Immature natural killer cell (primary cell): ENCODE results near the gene FBXL19. TPM values are rescaled to one million over a fixed set of nuclear protein-coding genes. Genes with fewer than 3 reads are reported as not detected.
A peak's percentile ranks its signal among the peaks of the same experiment; 100 is the strongest.
"Not testable (repeated sequence)": the region's sequence is repeated elsewhere in the genome, so short reads cannot be mapped to it uniquely, and the experiment has no call there.

Source experiments
- DNase-seq, 3 donors: peaks; one replicate each; pipeline ENCODE4 v3.0.0; 2022; ENCODE audit warnings: mixed read lengths in 1 of 3
- H3K27ac Mint-ChIP-seq, 6 donors: one replicate each; pipeline ENCODE4 v1.8.0; 2020; ENCODE audit warnings: mixed read lengths in 6 of 6, mild to moderate bottlenecking in 5 of 6, inconsistent platforms in 4 of 6, moderate library complexity in 3 of 6
- H3K27me3 Mint-ChIP-seq, 3 donors: one replicate each; pipeline ENCODE4 v1.8.0; 2020 to 2021; ENCODE audit warnings: low read depth in 3 of 3, mild to moderate bottlenecking in 3 of 3, mixed read lengths in 3 of 3, moderate library complexity in 3 of 3, inconsistent platforms in 1 of 3
- H3K36me3 Mint-ChIP-seq, 3 donors: one replicate each; pipeline ENCODE4 v1.8.0; 2020; ENCODE audit warnings: mixed read lengths in 3 of 3, inconsistent platforms in 2 of 3, mild to moderate bottlenecking in 2 of 3
- H3K4me1 Mint-ChIP-seq, 2 donors: one replicate each; pipeline ENCODE4 v1.8.0; 2020; ENCODE audit warnings: inconsistent platforms in 2 of 2, mild to moderate bottlenecking in 2 of 2, mixed read lengths in 2 of 2, moderate library complexity in 1 of 2
- H3K4me3 Mint-ChIP-seq, 5 donors: one replicate each; pipeline ENCODE4 v1.8.0; 2020; ENCODE audit warnings: mild to moderate bottlenecking in 5 of 5, mixed read lengths in 5 of 5, inconsistent platforms in 3 of 5, moderate library complexity in 3 of 5
- H3K9me3 Mint-ChIP-seq, 6 donors: one replicate each; pipeline ENCODE4 v1.8.0; 2020; ENCODE audit warnings: mild to moderate bottlenecking in 6 of 6, mixed read lengths in 6 of 6, inconsistent platforms in 4 of 6, moderate library complexity in 3 of 6
- polyA plus RNA-seq, 3 donors: library from polyadenylated mRNA; unstranded; fragments of 300-500 nt; fragmentation: Illumina TruSeq; gene quantifications; one replicate each; pipeline ENCODE4 v1.2.3, GENCODE V29; 2021

Gene FBXL19
- polyA plus RNA-seq, 3 donors from 2014 or later, result 0.18 to 1.1 (median 0.22) TPM

DNA sequence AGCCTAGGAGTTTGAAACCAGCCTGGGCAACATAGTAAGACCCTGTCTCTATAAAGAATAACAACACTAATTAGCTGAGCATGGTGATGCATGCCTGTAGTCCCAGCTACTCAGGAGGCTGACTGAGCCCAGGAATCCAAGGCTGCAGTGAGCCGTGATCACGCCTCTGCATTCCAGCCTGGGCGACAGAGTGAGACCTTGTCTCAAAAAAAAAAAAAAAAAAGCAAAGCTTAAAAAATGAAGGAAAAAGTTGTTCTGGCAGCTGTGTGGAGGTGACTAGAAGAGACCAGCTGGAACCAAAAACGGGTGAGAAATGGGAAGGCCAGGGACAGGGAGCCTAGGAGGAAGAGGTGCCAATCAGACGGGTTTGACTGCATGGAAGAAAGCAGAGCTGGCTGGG lies 33.7 kb upstream of the FBXL19 start:
- no peaks in the 10 kb centered on the region for H3K9me3 Mint-ChIP-seq
- no peak overlapping the region for H3K27ac Mint-ChIP-seq
- no peak for DNase-seq
- H3K27me3 Mint-ChIP-seq, result peaks cover 0 to 4% (median 3%) of the 10 kb centered on the region in 3 donors
- peaks cover 11 to 18% (median 14%) of the 10 kb centered on the region in 3 donors for H3K36me3 Mint-ChIP-seq
- peaks cover 27 to 28% of the 10 kb centered on the region in 2 donors for H3K4me1 Mint-ChIP-seq
- H3K4me3 Mint-ChIP-seq, result peak overlapping the region in 1 of 5 donors; percentile 21

DNA sequence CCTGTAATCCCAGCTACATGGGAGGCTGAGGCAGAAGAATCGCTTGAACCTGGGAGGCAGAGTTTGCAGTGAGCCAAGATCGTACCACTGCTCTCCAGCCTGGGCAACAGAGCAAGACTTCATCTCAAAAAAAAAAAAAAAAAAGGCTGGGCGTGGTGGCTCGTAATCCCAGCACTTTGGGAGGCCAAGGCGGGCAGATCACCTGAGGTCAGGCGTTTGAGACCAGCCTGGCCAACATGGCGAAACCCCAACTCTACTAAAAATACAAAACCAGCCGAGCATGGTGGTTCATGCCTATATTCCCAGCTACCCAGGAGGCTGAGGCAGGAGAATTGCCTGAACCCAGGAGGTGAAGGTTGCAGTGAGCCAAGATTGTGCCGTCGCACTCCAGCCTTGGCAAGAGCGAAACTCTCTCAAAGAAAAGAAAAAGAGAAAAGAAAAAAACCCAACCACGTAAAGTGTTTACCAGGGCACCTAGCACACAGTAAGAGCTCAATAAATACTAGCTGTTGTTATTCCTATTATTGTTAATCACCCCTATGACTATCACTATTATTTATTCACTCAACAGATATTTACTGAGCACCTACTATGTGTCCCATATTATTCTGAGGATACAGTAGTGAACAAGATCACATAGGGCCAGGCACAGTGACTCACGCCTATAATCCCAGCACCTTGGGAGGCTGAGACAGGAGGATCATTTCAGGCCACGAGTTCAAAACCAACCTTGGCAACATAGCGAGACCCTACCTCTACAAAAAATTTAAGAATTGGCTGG lies 32.1 kb upstream of the FBXL19 start:
- H3K9me3 Mint-ChIP-seq, H3K27me3 Mint-ChIP-seq, DNase-seq: not testable (repeated sequence)
- Mint-ChIP-seq H3K4me1 (peaks cover 34 to 38% of the 10 kb centered on the region in 2 donors), H3K4me3 (peak overlapping the region; percentile 24 to 53 (median 33)), H3K36me3 (peaks cover 7 to 14% (median 9%) of the 10 kb centered on the region in 3 donors), H3K27ac (peak overlapping the region in 1 of 6 donors; percentile 51)

- DNase-seq, result no peak
- H3K9me3 Mint-ChIP-seq, result no peaks in the 10 kb centered on the region
- peaks cover 43 to 46% of the 10 kb centered on the region in 2 donors for H3K4me1 Mint-ChIP-seq
- peak overlapping the region; percentile 80 to 90 (median 88) for H3K27ac Mint-ChIP-seq
- peak overlapping the region; percentile 85 to 93 (median 87) for H3K4me3 Mint-ChIP-seq
- H3K27me3 Mint-ChIP-seq, result peaks cover 0 to 8% (median 7%) of the 10 kb centered on the region in 3 donors
- H3K36me3 Mint-ChIP-seq, result peaks cover 4 to 11% (median 9%) of the 10 kb centered on the region in 3 donors
Measured at GRCh38 chr16:30892670-30893416, 30.5 kb upstream of the FBXL19 start.

DNA sequence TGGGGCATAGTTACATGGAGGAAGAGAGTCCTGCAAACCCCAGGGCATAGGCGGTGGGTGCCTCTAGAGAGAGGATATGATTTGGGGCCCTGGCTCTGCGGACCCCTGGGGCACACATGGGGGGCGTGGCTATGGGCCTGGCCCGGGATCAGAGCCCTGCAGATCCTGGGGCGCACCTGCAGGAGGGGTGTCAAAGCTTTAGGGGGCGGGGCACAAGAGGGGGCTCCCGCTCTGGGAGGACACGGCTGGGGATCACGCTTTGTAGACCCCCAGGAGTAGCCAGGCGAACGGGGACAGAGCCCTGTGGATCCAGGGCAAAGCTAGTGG lies 30.0 kb upstream of the FBXL19 start:
- peaks cover 43 to 46% of the 10 kb centered on the region in 2 donors for H3K4me1 Mint-ChIP-seq
- H3K27me3 Mint-ChIP-seq, result peaks cover 0 to 8% (median 7%) of the 10 kb centered on the region in 3 donors
- H3K9me3 Mint-ChIP-seq, result no peaks in the 10 kb centered on the region

DNA sequence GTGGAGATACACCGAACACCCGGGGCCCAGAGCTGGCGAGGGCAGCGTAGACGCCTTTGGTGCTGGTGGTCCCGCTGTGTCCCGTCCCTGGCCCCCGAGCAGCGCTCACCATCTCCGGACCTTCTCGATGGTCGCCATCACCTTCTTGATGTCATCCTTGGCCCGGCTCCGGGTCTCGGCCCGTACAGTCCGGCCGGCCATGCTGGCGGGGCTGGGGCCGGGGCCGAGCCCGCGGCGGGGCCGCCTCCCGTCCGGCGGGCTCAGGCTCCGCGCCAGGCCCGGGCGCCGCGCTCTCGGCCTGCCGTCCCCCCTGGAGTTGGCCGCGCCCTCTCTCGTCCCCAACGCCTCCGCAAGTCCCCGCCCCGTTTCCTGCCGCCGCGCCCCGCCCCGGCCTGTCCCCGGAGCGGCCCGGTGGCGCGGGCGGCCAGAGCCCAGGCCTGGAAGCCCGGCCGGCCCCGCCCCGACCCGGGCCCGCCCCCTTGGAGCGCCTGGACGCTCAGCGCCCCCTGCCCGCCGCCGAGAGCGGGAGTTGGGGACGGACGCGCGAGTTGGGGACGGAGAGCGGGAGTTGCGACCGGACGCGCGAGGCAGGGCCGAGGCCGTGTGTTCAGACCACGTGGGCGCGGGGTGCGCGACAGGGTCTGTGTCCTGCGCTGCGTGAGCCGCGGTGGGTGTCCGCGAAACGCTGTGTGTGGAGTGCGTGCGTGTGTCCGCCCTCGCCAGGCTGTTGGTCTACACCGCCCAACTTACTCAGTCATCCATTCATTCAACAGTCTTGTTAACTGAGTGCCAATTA lies 29.4 kb upstream of the FBXL19 start, which contains the start of gene BCL7C:
BCL7C (minus strand) TSS at position 334 of the 796 bp plus-strand sequence; CDS start at position 201, 133 bp downstream.
- peak; percentile 81 to 83 (median 82) for DNase-seq
- Mint-ChIP-seq H3K36me3 (peaks cover 4 to 6% (median 4%) of the 10 kb centered on the region in 3 donors), H3K4me3 (peak within 1 kb of the TSS; percentile 86 to 93 (median 87)), H3K27me3 (peaks cover 0 to 8% (median 7%) of the 10 kb centered on the region in 3 donors), H3K9me3 (no peaks in the 10 kb centered on the region), H3K27ac (peak within 1 kb of the TSS; percentile 85 to 93 (median 91)), H3K4me1 (peaks cover 43 to 46% of the 10 kb centered on the region in 2 donors)

More for the DNA sequence above, 30.0 kb upstream of the FBXL19 start:
- peak in 1 of 3 donors; percentile 13 for DNase-seq
- peak overlapping the region; percentile 85 to 93 (median 87) for H3K4me3 Mint-ChIP-seq
- H3K27ac Mint-ChIP-seq, result peak overlapping the region; percentile 80 to 90 (median 88)
- peaks cover 4 to 11% (median 9%) of the 10 kb centered on the region in 3 donors for H3K36me3 Mint-ChIP-seq

DNA sequence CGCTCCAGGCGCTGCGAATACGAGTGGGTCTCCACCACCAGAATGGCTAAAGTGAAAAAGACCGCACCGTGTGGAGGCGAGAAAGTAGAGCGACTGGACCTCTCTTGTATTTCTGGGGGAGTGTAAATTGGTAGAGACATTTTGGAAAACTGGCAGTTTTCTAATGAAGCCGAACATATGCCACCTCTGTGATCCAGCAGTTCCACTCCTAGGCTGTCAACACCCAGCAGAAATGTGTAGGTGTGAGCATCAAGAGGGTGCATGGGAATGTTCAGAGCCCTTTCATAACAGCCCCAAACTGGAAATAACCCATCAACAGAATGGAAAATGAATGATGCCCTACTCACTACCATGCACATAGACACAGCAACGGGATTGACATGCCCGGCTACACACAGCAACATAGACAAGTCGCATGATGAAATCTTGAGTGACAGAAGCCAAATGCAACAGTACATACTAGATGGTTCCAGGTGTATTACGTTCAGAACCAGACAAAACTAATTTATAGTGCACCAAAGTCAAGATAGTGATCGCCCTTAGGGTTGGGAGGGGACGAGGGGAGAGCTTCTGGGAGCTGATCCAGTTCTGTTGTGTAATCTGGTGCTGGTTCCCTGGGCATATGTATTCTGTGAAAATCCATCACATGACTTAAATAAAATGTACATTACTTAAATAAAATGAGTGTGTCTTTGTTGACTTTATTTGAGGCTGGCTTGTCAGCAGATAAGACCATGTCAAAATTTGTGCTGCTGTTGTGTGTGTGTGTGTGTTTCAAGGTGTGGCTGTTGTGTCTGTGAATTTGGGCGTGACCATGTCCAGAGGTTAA lies 28.6 kb upstream of the FBXL19 start:
- DNase-seq, result no peak
- H3K9me3 Mint-ChIP-seq, result no peaks in the 10 kb centered on the region
- peaks cover 2% of the 10 kb centered on the region in 3 donors for H3K36me3 Mint-ChIP-seq
- peak overlapping the region; percentile 84 to 93 (median 91) for H3K27ac Mint-ChIP-seq
- peak overlapping the region; percentile 81 to 88 (median 86) for H3K4me3 Mint-ChIP-seq
- peaks cover 0 to 8% (median 7%) of the 10 kb centered on the region in 3 donors for H3K27me3 Mint-ChIP-seq
- peaks cover 43 to 46% of the 10 kb centered on the region in 2 donors for H3K4me1 Mint-ChIP-seq

DNA sequence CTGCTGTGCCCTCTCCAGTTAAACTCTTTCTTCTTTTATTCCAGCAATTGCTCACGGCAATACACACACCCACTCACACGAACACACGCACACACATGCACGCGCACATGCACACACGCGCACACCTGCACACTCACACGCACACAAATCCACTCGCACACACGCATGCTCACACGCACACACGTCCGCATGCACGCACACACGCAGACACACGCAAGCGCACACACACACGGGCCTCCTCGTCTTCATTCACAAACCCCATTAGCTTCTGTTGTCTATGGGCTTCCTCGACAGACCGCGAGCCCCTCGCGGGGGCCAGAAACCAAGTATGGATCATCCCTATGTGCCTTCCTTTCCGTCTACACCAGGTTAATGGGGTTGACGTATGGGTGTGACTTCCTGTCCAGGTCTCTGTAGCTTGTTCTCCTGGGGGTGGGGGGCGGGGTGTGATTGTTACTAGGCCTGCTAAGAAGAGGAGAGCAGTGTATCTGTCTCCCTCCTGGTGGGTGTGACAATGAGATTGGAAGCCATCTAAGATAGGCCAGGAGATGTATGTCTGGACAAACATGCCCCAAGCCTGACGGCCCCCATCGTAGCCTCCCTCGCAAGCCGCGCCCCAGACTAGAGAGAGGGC lies 27.6 kb upstream of the FBXL19 start:
- Mint-ChIP-seq H3K27me3 (peaks cover 0 to 8% (median 7%) of the 10 kb centered on the region in 3 donors), H3K4me1 (peaks cover 45 to 48% of the 10 kb centered on the region in 2 donors)
- peak in 1 of 3 donors; percentile 15 for DNase-seq

DNA sequence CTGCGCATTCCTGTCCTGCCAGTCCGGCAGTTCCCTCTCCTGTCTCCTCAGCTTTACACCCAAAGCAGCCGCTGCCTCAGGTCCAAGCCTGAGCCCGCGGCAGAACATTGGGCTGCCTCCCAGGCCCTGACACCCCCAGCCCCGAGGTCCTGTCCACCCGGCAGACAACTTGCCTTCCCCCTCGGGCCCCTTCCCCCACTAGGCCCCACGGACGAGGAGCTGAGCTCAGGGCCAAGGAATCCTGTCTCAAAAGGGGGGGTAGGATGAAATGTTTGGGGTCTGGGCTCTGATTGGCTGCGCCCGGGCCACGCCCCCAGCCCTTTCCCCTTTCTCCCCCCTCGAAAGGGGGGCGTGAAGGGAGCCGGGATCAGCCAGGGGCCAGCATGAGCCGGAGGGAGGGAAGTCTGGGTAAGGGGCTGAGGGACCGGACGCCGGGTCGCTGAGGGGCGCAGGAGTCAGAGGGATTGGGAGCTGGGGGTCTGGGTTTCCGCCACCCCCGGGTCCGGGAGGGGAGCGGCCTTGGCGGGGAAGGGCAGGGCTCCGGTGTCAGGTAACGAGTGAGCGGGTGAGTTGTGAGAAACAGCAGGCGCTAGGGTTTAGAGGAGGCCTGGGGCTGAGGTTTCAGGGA lies 27.0 kb upstream of the FBXL19 start, which contains the start of gene CTF1:
CTF1 (plus strand) TSS at position 354 of the 628 bp plus-strand sequence; CDS start at position 384, 30 bp downstream.
- DNase-seq, result no peak
- Mint-ChIP-seq H3K4me3 (peak within 1 kb of the TSS; percentile 68 to 86 (median 71)), H3K4me1 (peaks cover 52 to 54% of the 10 kb centered on the region in 2 donors), H3K27me3 (peaks cover 0 to 8% (median 8%) of the 10 kb centered on the region in 3 donors), H3K36me3 (no peaks in the 10 kb centered on the region), H3K27ac (peak within 1 kb of the TSS; percentile 59 to 93 (median 82)), H3K9me3 (no peaks in the 10 kb centered on the region)

More for the DNA sequence above, 27.6 kb upstream of the FBXL19 start:
- H3K36me3 Mint-ChIP-seq, result no peaks in the 10 kb centered on the region
- H3K4me3 Mint-ChIP-seq, result peak overlapping the region; percentile 27 to 86 (median 64)
- H3K9me3 Mint-ChIP-seq, result no peaks in the 10 kb centered on the region
- H3K27ac Mint-ChIP-seq, result peak overlapping the region; percentile 21 to 93 (median 82)

DNA sequence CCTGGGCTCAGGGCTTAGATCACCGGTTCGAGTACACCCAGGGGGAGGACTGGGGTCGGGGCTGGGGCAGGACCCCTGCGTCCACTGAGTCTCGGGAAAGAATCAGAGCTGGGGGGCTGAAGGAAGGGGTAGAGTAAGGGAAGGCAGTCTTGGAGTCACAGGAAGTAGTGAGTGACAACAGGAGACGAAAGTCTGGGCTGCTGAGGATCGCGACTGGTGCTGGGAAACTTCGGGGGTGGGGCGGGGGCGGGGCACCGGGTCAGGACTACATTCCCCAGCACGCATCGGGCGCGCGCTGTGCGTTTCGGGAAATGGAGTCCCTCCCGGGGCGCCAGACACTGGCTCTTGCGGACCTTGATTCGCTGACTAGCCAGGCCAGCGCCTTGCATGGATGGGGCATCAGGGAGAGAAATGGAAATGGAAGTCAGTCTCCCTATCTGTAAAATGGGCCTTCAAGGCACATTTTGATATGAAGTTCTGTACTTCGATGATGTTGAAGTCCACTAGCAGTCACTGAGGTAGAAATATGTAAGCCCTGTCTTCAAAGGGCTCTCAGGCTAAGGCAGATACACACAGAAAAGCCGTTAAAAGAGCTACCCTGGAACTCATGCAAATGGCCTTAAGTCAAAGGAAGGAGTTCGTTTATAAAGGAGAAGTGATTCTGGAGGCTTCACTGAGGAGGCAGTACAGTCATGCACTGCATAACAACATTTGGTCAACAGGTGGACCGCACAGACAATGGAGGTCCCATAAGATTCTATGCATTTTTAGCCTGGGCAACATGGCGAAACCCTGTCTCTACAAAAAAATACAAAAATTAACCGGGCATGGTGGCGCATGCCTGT lies 26.3 kb upstream of the FBXL19 start:
- DNase-seq, result peak; percentile 57 to 60 (median 60)
- Mint-ChIP-seq H3K36me3 (no peaks in the 10 kb centered on the region), H3K9me3 (no peaks in the 10 kb centered on the region), H3K4me1 (peaks cover 54 to 55% of the 10 kb centered on the region in 2 donors), H3K27ac (peak overlapping the region; percentile 59 to 82 (median 75)), H3K4me3 (peak overlapping the region; percentile 50 to 75 (median 68)), H3K27me3 (peaks cover 0 to 10% (median 4%) of the 10 kb centered on the region in 3 donors)

DNA sequence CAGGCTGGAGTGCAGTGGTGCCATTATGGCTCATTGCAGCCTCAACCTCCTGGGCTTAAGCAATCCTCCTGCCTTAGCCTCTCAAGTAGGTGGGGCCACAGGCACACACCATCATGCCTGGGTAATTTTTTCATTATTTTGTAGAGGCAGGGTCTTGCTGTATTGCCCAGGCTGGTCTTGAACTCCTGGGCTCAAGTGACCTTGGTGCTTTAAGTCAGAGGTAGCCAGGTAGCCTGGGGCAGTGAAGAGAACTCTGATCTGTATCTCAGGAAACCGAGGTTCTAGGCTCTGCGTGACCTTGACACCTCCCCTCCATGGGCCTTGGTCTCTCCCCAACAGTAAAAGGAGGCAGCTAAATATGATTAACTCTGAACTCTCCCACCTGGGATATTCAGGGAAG lies 23.6 kb upstream of the FBXL19 start:
- Mint-ChIP-seq H3K9me3 (no peaks in the 10 kb centered on the region), H3K4me1 (peaks cover 54 to 57% of the 10 kb centered on the region in 2 donors), H3K36me3 (peaks cover 0 to 3% (median 0%) of the 10 kb centered on the region in 3 donors), H3K4me3 (peak overlapping the region in 2 of 5 donors; percentile 14 to 18), H3K27ac (no peak overlapping the region), H3K27me3 (peaks cover 4 to 13% (median 9%) of the 10 kb centered on the region in 3 donors)
- DNase-seq, result no peak

GRCh38 chr16:30900588-30900987 lies 22.8 kb upstream of the FBXL19 start:
- Mint-ChIP-seq H3K27ac (peak overlapping the region in 3 of 6 donors; percentile 25 to 86 (median 55)), H3K9me3 (no peaks in the 10 kb centered on the region), H3K4me3 (peak overlapping the region in 2 of 5 donors; percentile 18 to 80), H3K4me1 (peaks cover 50% of the 10 kb centered on the region in 2 donors), H3K27me3 (peaks cover 4 to 11% (median 7%) of the 10 kb centered on the region in 3 donors), H3K36me3 (peaks cover 0 to 3% (median 0%) of the 10 kb centered on the region in 3 donors)
- DNase-seq, result no peak
